C4-2B (cell line): ENCODE results near the gene STX1A.

Experiments
- ZFX ChIP-seq: fragments of 450-650 bp; IDR thresholded peaks from 2 replicates; pipeline ENCODE4 v1.6.1; 2017
- TF ChIP-seq, protein P1 (sequence below): fragments of 450-650 bp; conservative IDR thresholded peaks from 2 replicates; pipeline ENCODE4 v1.5.1; 2017; ENCODE audit warnings: mild to moderate bottlenecking

DNA sequence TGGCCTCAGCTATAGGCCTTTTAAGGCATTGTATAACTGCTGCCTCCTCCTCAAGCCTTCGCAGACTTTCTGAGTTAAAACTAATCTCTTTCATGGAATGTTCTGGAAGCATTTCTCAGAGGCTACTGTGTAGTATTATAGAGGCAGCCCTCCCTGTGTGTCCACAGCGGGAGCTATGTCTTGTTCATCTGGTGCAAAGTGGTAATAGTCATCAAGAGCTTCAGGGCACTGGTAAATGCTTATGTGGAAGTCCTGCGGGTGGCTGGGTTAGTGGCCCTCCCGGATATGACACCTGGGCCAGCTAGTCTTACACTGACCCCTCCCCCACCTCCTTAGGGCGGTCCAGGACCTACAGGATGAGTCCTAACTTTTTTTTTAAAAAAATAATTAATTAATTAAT is 21.3 kb upstream of the STX1A start:
- TF ChIP-seq, protein P1, sequence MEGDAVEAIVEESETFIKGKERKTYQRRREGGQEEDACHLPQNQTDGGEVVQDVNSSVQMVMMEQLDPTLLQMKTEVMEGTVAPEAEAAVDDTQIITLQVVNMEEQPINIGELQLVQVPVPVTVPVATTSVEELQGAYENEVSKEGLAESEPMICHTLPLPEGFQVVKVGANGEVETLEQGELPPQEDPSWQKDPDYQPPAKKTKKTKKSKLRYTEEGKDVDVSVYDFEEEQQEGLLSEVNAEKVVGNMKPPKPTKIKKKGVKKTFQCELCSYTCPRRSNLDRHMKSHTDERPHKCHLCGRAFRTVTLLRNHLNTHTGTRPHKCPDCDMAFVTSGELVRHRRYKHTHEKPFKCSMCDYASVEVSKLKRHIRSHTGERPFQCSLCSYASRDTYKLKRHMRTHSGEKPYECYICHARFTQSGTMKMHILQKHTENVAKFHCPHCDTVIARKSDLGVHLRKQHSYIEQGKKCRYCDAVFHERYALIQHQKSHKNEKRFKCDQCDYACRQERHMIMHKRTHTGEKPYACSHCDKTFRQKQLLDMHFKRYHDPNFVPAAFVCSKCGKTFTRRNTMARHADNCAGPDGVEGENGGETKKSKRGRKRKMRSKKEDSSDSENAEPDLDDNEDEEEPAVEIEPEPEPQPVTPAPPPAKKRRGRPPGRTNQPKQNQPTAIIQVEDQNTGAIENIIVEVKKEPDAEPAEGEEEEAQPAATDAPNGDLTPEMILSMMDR: no peak
- TF ChIP-seq ZFX: no peak
